ENCODE results near the gene RALGDS.
"Not testable (repeated sequence)": the region's sequence is repeated elsewhere in the genome, so short reads cannot be mapped to it uniquely, and the experiment has no call there.

The RALGDS gene

GRCh38 chr9:133121198-133121914 is at the start of gene RALGDS:
RALGDS (minus strand) TSS chr9:133121240; CDS start chr9:133121154, 86 bp downstream.
- peak; percentile 31 for DNase-seq

GRCh38 chr9:133170716-133171115 is 49.7 kb upstream of the RALGDS start:
- DNase-seq, result no peak

DNA sequence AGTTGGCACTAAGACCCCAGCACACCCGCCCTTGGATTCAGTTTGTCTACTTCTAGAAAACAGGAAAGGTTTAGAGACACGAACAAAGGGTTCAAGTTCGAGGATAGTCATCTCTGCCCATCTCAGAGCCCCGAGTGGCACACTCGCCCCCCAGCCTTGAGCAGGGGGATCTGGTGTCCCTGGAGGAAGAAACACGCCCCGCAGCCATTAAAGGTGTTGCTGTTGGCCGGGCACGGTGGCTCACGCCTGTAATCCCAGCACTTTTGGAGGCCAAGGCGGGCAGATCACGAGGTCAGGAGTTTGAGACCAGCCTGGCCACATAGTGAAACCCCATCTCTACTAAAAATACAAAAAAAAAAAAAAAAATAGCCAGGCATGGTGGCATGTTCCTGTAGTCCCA is 48.6 kb upstream of the RALGDS start:
- not testable (repeated sequence) for DNase-seq

- DNase-seq, result no peak
These were observed 48.1 kb upstream of the RALGDS start for GRCh38 chr9:133169102-133169501.

DNA sequence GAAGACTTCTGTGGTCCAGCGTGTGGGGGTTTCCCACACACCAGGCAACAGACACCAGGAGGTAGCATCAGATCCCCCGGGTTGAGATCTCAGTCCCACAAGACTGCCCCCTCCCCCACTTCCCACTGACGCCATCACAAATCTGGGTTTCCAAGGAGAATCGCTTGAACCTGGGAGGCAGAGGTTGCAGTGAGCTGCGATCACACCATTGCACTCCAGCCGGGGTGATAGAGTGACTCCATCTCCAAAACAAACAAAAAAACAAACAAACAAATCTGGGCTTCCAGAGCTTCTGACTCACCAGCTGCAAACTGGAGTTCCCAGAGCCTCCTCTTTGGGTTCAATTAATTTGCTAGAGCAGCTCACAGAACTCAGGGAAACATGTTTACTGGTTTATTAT is 47.4 kb upstream of the RALGDS start:
- DNase-seq, result no peak

DNA sequence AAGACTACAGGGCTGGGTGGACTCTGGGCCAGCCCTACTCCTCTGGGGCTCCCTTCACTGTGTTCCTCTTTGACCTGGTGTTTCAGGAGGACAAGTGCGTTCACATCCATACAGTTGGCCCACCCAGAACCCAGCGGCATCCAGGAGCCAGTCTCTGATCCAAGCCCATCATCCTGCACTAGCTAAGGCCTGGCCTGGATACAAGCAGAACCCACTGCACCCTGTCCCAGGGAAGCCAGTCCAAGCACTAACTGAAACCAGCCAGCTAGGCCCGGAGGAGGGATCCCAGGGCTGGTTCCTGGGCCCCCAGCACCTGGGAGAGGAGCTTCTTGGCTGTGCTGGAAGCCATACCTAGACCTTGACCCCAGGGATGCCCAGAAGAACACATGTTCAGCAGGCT is 46.7 kb upstream of the RALGDS start:
- DNase-seq, result no peak

GRCh38 chr9:133167096-133167730 is 46.2 kb upstream of the RALGDS start:
- DNase-seq, result no peak

DNA sequence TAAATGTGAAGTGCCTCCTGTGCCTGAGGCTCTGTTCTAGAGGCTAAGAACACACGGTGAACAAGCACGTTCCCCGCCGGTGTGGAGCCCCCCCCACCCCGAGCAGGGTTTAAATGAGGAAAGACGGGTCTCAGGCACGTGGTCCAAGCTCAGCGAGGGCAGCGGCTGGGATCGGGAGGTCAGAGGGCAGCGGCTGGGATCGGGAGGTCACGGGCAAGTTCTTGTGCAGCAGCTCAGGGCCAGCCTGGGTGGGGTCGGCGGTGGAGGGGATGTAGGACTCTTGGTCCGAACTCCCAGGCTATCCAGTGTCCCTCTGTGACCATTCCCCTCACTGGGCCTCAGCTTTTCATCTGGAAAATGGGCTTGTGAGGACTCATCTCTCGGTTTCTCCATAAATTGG is 45.4 kb upstream of the RALGDS start:
- no peak for DNase-seq

GRCh38 chr9:133165452-133165730 is 44.4 kb upstream of the RALGDS start:
- DNase-seq, result no peak

GRCh38 chr9:133164191-133164590 is 43.2 kb upstream of the RALGDS start:
- DNase-seq, result no peak

DNA sequence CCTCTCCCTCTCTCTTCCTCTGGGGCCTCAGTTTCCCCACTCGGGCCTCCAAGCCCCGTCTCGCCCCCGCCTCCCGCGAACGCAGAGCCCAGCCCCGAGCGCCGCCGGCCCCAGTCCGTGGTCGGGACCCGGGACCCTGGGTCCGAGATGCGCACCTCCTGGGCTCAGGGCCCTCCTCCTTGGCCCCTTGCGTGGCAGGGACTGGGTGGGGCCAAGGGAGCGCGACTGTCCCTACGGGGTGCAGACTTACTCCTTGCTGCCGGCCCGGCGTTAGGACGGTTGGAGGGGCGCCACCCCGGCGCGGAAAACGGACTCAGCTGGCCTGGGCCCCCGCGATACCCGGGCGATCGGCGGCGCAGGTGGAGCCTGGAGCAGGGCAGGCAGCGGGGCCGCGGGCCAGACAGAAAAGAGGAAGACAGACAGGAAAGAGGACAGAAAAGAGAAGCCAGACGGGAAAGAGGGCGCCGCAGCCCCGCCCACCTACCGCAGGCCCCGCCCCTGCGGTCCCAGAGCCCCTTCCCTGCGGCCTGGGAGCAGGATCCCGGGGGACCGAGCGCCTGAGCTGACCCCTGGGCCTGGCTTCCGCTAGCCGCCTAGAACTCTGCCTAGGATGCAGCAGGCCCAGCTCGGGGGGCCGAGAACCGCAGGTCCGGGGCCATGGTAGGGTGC is 42.6 kb upstream of the RALGDS start, which contains the start of gene GBGT1:
Gene GBGT1, minus strand, starts transcription at position 411 of the 669 bp plus-strand sequence. CDS start 1,502 bp downstream, outside the sequence.
- DNase-seq, result peak; percentile 21

- DNase-seq, result no peak
These were observed 41.9 kb upstream of the RALGDS start for GRCh38 chr9:133162861-133163503.

DNA sequence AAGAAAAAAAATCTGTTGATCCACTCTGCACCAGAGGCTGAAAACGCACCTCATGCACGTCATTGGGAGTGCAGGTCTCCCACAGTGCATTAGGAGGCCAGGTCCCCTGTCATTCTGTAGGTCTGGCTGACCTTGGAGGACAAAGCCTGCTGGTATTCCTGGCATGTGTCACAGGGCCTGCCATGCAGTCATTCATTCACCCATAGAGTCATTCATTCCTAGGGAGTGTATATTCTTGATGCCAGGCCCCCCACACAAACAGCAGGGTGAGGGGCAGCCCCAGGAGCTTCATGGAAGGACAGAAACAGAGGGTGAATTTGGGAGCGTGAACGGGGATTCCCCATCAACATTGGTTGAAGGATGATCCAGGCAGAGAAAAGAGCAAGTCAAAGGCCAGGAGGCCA is 40.5 kb upstream of the RALGDS start:
- no peak for DNase-seq

- DNase-seq, result no peak
These were observed 39.9 kb upstream of the RALGDS start for GRCh38 chr9:133160742-133161546.

DNA sequence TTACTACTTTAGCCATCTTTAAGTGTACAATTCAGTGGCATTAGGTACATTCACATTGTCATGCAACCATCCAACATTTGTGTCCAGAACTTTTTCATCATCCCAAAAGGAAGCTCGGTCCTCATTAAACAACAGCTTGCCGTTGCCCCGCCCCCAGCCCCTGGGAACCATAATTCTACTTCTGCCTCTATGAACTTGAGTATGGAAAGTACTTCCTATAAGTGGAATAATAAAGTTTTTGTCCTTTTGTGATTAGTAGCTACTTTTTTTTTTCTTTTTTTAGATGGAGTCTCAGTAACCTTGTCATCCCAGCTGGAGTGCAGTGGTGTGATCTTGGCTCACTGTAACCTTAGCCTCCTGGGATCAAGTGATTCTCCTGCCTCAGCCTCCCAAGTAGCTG is 37.7 kb upstream of the RALGDS start:
- DNase-seq, result no peak

DNA sequence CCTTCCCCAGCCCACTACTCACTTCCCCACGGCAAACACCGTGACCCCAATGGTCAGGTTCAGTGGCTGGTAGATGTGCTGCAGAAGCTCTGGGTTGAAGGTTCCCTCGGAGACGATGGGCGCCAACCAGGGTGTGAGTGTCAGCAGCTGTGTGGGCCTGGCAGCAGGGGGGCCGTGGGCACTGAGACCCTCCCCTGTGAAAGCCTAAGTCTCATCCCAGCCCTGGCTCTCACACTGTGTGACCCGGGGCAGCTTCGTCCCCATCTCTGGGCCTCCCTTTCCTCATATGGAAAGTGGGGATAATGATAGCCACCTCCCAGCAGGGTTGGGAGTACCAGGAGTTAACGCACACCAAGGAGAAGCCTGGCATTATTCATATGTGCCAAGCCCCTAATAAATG is 34.1 kb upstream of the RALGDS start:
- DNase-seq, result no peak

DNA sequence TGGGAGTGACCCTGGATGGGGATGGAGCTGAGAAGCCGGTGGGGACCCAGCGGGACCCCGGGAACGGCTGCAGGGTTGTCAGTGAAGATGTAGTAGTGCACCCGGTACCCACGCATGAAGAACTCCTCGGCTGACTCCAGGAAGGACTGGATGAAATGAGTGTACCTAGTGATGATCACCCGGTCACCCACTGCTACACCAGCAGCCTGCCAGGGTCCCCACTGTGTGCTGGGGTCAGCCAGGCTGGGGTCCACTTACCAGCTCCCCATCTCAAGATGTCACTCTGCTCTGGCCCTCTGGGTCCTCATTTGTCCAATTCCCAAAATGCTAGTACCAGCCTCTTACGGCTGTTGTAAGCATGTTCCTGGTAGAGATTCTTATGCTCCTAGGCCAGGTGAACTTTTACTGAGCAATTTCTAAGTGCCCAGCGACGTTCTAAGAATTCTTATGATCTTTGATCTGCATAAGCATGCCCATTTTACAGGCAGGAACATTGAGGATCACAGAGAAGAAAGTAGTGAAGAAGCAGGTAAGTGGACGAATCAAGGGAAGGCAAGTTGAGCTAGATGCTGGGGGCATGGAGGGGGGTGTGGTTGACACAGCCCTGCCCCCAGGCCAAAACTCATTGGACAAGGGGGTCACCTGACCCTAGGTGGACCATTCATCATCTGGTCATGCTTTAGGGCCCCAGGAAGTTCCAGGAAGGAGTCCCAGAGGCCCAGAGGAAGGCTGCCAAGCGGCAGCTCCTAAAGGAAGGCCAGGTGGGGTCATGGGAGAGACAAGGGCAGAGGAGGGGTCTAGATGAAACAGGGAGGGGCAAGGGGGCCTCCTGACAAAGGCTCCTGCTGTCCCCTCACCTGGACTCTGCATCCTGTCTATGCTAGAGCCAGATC is 33.3 kb upstream of the RALGDS start:
- DNase-seq, result no peak

DNA sequence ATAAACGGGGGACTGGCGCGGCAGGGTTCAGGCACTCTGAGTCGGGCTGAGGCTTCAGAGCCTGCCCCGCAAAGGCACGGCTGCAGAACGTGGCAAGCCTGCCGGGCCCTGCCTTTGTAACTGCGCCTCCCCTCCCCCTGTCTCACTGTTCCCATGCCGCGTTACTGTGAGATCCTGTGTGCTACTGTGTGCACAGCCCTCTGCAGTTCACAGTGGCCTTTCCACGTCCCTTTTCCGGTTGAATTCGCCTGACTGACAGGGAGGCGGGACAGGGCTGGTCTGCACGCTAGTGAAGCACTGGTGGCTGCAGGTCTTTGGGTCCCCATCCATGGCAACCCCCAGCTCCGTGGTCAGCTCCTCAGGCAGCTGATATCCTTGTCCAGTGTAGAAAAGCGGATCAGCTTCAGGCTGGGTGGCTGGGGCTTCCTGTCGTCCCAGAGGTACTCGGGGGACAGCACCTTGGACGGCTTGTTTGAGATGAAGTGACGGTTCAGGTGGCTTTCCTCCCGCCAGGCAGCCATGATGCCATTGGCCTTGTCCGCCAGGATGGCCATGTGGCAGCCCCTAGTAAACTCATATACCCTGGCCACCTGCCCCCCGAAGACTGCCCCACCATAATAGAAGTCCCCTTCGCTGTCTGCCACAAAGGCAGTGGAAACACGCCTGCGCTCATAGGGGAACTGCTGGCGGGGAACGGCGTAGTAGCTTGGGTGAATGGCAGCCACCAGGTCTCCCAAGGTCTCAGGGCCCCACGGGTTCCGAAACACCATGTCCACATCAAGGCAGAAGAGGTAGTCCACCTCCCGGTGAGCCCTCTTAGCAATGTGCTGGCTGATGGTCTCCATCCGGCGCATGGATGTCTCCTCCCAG is 32.4 kb upstream of the RALGDS start:
- DNase-seq, result no peak

DNA sequence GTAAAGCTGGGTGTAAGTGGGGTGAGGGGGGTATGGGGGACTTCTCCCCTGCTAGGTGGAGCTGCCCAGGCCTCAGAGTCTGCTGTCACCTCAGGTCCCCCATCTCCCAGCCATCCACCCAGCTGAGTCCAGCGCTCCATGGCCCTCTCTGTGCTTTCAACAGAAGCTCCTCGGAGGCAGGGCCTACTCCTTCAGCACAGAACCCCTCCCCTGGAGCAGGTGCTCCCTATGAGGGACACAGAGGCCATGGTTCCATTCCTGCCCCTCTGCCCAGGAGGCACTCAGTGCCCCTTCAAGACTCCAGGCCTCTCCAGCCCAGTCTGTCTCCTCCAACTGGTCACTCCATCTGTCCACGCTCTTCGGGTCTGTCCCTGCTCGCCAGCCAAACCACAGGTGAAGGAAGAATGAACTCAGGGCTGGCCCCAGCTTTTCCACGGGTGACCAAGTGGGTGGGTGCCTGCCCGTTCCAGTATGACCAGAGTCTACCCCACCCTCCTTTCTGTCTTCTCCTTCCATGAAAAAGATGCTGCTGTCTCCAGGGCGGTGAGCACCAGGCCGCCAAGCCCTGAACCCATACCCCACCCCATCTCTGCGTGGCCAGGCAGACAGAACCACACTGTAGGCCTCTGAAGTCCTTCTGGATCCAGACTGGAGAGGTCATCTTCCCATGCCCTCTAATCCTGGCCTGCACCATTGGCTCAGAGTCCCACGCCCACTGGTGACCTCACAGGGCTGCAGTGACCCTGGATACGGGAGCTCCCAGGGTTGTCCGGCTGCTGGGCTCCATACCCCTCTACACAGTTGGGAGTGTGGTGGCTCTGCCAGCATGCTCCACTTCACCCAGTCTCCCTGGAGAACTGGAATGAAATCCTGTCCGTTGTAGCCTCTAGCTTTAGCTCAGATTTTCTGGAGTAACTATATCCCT is 30.8 kb upstream of the RALGDS start:
- no peak for DNase-seq

GRCh38 chr9:133151041-133151440 is 30.0 kb upstream of the RALGDS start:
- no peak for DNase-seq
